ENCODE data around the gene CUTC. TPM values are rescaled to one million over a fixed set of nuclear protein-coding genes. Genes with fewer than 3 reads are reported as not detected.

The CUTC gene
- total RNA-seq, 1 experiment from 2014 or later: 53.6 TPM

GRCh38 chr10:99768556-99768955 lies 36.5 kb downstream of the CUTC start (continued):
- TF ChIP-seq, protein P1, sequence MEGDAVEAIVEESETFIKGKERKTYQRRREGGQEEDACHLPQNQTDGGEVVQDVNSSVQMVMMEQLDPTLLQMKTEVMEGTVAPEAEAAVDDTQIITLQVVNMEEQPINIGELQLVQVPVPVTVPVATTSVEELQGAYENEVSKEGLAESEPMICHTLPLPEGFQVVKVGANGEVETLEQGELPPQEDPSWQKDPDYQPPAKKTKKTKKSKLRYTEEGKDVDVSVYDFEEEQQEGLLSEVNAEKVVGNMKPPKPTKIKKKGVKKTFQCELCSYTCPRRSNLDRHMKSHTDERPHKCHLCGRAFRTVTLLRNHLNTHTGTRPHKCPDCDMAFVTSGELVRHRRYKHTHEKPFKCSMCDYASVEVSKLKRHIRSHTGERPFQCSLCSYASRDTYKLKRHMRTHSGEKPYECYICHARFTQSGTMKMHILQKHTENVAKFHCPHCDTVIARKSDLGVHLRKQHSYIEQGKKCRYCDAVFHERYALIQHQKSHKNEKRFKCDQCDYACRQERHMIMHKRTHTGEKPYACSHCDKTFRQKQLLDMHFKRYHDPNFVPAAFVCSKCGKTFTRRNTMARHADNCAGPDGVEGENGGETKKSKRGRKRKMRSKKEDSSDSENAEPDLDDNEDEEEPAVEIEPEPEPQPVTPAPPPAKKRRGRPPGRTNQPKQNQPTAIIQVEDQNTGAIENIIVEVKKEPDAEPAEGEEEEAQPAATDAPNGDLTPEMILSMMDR (IDR thresholded peaks at IDR 0.05 in 2 of 3, conservative IDR thresholded peaks at IDR 0.05 in 1 of 3; ENCODE audit: borderline replicate concordance in 1 of 3, insufficient read depth in 1 of 3, low read depth in 2 of 3, low read length in 2 of 3): no peak

DNA sequence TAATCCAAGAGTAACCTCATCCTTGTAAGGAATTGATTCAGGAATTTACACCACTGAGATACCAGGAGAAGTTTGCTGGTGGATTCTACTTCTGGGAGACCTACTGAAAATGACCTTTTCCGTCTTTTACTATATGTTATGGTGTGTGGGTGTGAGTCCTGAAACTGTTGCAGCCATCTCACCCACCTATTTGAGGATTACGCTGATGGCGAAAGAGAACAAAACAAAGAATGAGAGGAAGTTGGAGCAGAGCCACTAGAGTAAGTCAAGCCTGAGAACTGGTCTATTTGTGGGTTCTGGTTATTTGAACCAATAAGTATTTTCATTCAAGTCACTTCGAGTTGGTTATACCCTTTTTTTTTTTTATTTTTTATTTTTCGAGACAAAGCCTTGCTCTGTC lies 37.7 kb downstream of the CUTC start:
- ATAC-seq (no peak), DNase-seq (ENCODE audit: low read depth, low spot score) (no peak)
- Histone ChIP-seq H3K27ac (ENCODE audit: low read depth, low read length) (no peak overlapping the region), H3K9me3 (ENCODE audit: control insufficient read depth in 1 of 2, insufficient read depth in 1 of 2, low read depth in 1 of 2, low read length in 2 of 2) (no peaks in the 10 kb centered on the region), H3K79me2 (ENCODE audit: insufficient read depth, low read length) (no peaks in the 10 kb centered on the region), H3K36me3 (ENCODE audit: control insufficient read depth in 1 of 2, insufficient read depth in 2 of 2, low read length in 2 of 2) (no peaks in the 10 kb centered on the region), H3K4me1 (ENCODE audit: control insufficient read depth in 1 of 2, insufficient read depth in 2 of 2, low read length in 2 of 2) (peaks cover 16 to 38% of the 10 kb centered on the region in 2 experiments), H3K4me2 (ENCODE audit: low read length) (no peak overlapping the region), H2AFZ (ENCODE audit: low read depth, low read length, poor library complexity, severe bottlenecking) (no peak overlapping the region), H4K20me1 (ENCODE audit: insufficient read depth) (no peaks in the 10 kb centered on the region), H3K27me3 (ENCODE audit: insufficient read depth, low read length) (no peaks in the 10 kb centered on the region), H3K4me3 (replicated peaks in 1 of 2; ENCODE audit: low read depth in 1 of 2, low read length in 2 of 2) (no peak overlapping the region), H3K9ac (ENCODE audit: low read length) (no peak overlapping the region), H3K9me2 (ENCODE audit: insufficient read depth) (no peaks in the 10 kb centered on the region)
- no TSS peak for BruUV-seq (replicated peaks)
- ChIA-PET POLR2A (interaction anchor here (2.4 kb wide), 1 partner anchor 8 kb away, joined by 9 read pairs; no protein-coding TSS in a partner anchor), RAD21 (ENCODE audit: low non-redundant PET in 1 of 2, low total read pairs in 2 of 2, uncharacterized antibody in 2 of 2, unreplicated experiment in 2 of 2) (no interaction called here), CTCF (no interaction called here)
- intact Hi-C loops (cut with micrococcal nuclease): no loop called here
- TF ChIP-seq CBX3 (IDR thresholded peaks at IDR 0.05; ENCODE audit: low read depth) (no peak), JUND (IDR thresholded peaks at IDR 0.05) (no peak), CEBPB (IDR thresholded peaks at IDR 0.05; ENCODE audit: low read depth) (no peak), TCF7L2 (IDR thresholded peaks at IDR 0.05; ENCODE audit: borderline replicate concordance, extremely low read depth, insufficient read depth, insufficient read length) (no peak), EZH2phosphoT487 (IDR thresholded peaks at IDR 0.05; ENCODE audit: borderline replicate concordance) (no peak), RAD21 (IDR thresholded peaks at IDR 0.05; ENCODE audit: low read depth) (no peak), POLR2A (IDR thresholded peaks at IDR 0.05; ENCODE audit: borderline replicate concordance, extremely low read depth, insufficient read depth, insufficient read length) (no peak), SIN3A (IDR thresholded peaks at IDR 0.05; ENCODE audit: low read depth) (no peak), ELF1 (IDR thresholded peaks at IDR 0.05; ENCODE audit: borderline replicate concordance, low read depth) (no peak), EGR1 (IDR thresholded peaks at IDR 0.05; ENCODE audit: low read depth) (no peak), MAX (IDR thresholded peaks at IDR 0.05) (no peak)
- TF ChIP-seq, protein P1 (IDR thresholded peaks at IDR 0.05 in 2 of 3, conservative IDR thresholded peaks at IDR 0.05 in 1 of 3; ENCODE audit: borderline replicate concordance in 1 of 3, insufficient read depth in 1 of 3, low read depth in 2 of 3, low read length in 2 of 3): no peak
- TF ChIP-seq, protein P2, sequence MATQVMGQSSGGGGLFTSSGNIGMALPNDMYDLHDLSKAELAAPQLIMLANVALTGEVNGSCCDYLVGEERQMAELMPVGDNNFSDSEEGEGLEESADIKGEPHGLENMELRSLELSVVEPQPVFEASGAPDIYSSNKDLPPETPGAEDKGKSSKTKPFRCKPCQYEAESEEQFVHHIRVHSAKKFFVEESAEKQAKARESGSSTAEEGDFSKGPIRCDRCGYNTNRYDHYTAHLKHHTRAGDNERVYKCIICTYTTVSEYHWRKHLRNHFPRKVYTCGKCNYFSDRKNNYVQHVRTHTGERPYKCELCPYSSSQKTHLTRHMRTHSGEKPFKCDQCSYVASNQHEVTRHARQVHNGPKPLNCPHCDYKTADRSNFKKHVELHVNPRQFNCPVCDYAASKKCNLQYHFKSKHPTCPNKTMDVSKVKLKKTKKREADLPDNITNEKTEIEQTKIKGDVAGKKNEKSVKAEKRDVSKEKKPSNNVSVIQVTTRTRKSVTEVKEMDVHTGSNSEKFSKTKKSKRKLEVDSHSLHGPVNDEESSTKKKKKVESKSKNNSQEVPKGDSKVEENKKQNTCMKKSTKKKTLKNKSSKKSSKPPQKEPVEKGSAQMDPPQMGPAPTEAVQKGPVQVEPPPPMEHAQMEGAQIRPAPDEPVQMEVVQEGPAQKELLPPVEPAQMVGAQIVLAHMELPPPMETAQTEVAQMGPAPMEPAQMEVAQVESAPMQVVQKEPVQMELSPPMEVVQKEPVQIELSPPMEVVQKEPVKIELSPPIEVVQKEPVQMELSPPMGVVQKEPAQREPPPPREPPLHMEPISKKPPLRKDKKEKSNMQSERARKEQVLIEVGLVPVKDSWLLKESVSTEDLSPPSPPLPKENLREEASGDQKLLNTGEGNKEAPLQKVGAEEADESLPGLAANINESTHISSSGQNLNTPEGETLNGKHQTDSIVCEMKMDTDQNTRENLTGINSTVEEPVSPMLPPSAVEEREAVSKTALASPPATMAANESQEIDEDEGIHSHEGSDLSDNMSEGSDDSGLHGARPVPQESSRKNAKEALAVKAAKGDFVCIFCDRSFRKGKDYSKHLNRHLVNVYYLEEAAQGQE (IDR thresholded peaks at IDR 0.05; ENCODE audit: low read depth): no peak
- TF ChIP-seq, protein P3, sequence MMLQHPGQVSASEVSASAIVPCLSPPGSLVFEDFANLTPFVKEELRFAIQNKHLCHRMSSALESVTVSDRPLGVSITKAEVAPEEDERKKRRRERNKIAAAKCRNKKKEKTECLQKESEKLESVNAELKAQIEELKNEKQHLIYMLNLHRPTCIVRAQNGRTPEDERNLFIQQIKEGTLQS (IDR thresholded peaks at IDR 0.05): no peak
- TF ChIP-seq, protein P4, sequence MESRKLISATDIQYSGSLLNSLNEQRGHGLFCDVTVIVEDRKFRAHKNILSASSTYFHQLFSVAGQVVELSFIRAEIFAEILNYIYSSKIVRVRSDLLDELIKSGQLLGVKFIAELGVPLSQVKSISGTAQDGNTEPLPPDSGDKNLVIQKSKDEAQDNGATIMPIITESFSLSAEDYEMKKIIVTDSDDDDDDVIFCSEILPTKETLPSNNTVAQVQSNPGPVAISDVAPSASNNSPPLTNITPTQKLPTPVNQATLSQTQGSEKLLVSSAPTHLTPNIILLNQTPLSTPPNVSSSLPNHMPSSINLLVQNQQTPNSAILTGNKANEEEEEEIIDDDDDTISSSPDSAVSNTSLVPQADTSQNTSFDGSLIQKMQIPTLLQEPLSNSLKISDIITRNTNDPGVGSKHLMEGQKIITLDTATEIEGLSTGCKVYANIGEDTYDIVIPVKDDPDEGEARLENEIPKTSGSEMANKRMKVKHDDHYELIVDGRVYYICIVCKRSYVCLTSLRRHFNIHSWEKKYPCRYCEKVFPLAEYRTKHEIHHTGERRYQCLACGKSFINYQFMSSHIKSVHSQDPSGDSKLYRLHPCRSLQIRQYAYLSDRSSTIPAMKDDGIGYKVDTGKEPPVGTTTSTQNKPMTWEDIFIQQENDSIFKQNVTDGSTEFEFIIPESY (IDR thresholded peaks at IDR 0.05; ENCODE audit: extremely low read depth, insufficient replicate concordance, low read length): no peak

All from HCT116 (cell line).